ENCODE data around the gene ADAM19.

The ADAM19 gene

DNA sequence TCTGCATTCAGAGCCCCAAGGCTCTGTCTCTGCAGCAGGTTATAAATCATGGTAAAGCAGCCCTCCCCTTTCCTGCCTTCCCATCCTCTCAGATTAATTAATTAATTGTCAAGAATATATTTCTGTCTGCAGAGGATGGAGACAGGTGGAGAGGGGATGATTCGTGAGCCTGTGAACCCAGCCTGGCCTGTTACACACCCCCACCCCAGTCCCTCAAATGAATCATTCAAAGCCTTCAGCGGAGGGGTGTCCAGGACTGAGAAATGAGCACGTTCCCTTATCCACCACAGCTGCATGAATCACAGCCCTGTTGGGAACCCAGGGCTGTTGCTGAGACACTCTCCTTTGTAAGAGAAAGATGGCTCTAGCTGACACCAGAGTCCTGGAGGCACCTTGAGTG, 59.6 kb downstream of the ADAM19 start:
- peak; percentile 94 for DNase-seq (ENCODE audit: low read depth)

DNA sequence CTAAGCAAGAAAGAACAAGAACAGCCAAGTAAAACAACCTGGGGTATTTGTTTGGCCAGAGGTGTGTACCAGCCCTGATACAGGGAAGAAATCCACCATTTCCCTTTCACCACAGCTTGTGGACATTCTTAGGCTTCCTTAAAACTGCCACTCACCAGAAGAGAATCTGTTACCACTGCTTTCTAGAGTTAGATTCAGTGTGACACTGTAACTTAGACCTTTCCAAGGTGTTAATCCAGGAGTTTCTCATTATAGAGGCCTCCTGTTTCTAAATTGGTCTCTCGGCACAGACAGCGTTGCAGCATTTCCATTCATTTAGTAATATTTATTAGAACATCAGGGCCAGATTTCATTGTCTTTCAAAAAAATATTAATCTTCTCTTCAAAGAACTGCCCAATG, 60.6 kb downstream of the ADAM19 start:
- DNase-seq (ENCODE audit: low read depth): no peak

DNA sequence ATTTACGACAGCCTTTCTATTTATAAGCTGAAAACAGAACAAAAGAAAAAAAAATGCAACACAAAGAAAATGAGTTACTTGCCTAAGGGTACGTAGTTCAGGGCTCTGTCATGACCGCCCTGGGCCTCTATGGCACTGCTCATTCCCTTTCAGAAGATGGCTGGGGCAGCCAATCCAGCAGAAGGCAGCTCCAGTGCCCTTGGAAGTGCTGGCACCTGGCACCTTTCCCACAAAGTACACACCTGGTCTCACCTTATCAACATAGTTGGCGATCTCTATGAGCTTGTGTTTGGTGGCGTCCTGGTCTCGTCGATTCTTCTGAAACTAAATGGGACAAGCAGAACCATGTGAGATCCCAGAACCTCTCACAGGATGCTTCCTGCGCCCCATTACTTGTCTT, 62.4 kb downstream of the ADAM19 start:
- no peak for DNase-seq (ENCODE audit: low read depth)

DNA sequence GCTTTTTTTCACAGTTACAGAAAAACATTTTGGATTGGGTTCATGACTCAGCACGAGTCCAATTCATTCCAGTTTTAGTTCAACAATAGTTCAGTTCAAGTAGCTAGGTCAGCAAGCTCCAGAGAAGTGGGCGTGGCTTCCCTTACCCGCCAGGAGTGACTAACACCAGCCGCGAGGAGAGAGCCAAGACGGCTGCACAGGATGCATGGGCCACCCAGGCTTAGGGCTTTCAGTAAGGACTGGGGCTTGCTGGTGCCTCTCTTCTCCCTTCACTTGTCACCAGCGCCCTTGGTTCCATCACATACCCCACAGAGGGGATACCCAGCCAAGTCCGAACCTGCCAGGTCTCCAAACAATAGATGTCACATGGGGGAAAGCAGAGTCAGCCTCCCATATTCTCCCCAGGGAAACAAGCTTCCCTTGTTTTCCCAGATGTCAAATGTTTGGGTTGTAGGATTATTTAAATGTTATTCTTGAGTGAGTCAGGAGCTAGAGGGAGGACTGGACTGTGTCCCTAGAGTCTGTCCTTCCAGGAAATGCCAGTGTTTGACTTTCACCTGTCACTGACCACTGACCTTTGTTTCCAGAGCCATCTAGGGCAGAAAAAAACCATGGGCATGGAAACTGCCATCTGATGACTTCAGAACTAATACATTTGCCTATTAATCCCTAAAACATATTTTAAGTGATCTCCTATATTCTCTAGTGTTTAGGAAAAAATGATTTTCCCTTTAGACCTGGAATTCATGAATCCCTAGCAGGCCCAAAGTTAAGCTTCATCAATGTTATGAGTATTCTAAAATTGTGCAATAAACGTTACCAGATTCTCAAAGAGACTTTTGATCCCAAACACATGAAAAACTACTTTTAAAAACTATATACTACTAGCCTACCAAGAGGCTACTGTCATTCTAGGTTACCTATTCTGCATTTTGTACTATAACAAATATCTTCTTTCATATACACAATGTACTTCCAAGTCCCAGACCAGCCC, 63.6 kb downstream of the ADAM19 start:
- DNase-seq (ENCODE audit: low read depth): peak; percentile 99

DNA sequence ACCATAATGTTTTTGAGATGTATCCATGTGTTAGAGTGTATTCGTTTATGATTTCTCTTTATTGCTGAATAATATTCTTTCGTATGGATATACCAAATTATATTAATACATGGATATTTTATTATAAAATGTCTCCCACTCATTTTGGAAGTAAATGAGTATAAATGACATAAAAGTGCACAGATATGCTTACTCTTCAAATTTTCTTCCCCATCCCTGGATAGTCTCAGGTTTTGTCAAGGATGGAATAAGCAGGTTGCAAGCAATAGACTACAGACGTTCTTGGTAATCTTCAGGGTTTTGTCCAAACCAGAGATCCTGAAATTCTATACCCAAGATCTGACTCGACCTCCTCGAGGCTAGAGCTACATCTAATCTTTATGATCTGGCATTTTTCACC, 64.9 kb downstream of the ADAM19 start:
- no peak for DNase-seq (ENCODE audit: low read depth)

GRCh38 chr5:157509587-157509986, 66.0 kb downstream of the ADAM19 start:
- DNase-seq (ENCODE audit: low read depth): no peak

GRCh38 chr5:157509093-157509492, 66.5 kb downstream of the ADAM19 start:
- no peak for DNase-seq (ENCODE audit: low read depth)

- DNase-seq (ENCODE audit: low read depth): peak; percentile 9
Observed at GRCh38 chr5:157506981-157507780, 68.4 kb downstream of the ADAM19 start.

DNA sequence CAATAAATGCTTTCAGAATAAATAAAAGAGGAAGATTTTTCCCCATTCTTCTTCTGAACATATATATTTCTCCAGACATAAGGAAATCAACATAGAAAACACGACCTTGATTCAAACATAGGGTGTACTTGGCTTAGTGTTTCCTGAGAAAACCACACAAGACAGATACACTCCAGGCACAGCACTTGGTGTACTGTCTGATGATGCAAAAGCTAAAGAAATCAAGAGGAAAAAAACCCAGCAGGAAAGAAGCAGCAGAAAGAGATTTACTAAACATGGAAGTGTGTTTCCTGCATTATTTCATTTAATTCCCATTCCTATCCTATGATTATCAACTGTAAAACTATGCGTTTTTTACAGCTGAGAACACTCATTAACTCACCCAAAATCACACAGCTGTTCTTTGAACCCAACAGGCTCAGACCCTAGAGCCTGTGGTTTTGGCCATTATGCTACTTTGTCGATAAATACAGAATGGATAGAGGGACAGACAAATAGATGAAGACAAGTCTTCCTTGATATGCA, 69.4 kb downstream of the ADAM19 start:
- peak; percentile 59 for DNase-seq (ENCODE audit: low read depth)

- DNase-seq (ENCODE audit: low read depth): no peak
Observed at GRCh38 chr5:157505496-157505895, 70.1 kb downstream of the ADAM19 start.

GRCh38 chr5:157504053-157504452, 71.5 kb downstream of the ADAM19 start:
- no peak for DNase-seq (ENCODE audit: low read depth)

GRCh38 chr5:157502143-157502647, 73.4 kb downstream of the ADAM19 start:
- no peak for DNase-seq (ENCODE audit: low read depth)

DNA sequence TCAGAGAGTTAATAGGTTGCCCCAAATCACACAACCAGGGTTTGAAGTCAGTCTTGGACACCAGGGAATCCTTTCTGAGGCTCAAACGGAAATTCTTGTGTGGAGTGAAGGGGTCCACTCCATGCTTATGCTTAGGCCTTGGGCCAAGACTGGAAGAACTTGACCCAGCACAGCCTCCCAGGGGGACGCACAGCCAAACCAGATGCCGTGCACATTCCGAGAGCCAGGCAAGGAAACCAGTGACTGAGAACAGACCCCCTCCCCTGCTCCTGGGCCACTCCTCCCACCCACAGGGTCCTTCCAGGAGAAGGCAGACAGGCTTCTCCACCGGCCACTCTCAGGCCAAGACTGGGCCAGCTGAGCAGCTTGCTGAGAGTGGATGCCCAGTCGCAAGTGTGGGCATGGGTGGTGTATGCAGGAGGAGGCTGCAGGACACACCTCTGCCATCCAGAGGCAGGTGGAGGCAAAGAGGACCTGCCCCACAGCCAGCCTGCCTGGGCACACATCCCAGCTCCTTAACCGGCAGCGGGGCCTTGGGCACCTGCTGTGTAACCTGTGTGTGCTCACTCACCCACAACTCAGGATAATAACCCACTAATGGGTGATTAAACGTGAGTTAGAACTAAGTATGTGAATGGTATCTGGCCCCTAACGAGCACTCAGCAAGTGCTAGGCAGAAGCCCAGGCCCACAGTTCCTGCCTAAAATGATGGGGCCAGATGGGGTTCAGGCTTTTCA, 77.5 kb downstream of the ADAM19 start:
- DNase-seq (ENCODE audit: low read depth): no peak

- DNase-seq (ENCODE audit: low read depth): no peak
Observed at GRCh38 chr5:157496864-157497263, 78.7 kb downstream of the ADAM19 start.

- DNase-seq (ENCODE audit: low read depth): no peak
Observed at GRCh38 chr5:157494178-157494832, 81.3 kb downstream of the ADAM19 start.

DNA sequence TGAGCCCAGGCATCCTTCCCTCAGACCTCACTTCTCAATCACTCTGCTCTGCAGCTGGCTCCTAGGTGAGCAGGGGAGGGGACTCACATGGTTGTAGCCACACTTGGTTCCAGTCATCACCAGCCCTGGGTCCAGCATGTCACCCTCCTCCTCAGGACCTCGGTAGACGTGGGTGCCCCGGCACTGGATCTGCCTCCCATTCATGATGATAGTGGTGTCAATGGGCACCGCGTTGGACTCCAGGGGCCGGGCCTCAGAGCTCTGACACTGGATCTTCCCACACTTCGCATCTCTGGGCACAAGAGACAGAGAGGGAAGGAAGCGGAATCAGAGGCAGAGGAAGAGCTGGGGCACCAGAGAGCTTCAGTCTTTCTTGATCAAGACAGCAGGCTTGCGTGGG, 82.7 kb downstream of the ADAM19 start:
- DNase-seq (ENCODE audit: low read depth): no peak

DNA sequence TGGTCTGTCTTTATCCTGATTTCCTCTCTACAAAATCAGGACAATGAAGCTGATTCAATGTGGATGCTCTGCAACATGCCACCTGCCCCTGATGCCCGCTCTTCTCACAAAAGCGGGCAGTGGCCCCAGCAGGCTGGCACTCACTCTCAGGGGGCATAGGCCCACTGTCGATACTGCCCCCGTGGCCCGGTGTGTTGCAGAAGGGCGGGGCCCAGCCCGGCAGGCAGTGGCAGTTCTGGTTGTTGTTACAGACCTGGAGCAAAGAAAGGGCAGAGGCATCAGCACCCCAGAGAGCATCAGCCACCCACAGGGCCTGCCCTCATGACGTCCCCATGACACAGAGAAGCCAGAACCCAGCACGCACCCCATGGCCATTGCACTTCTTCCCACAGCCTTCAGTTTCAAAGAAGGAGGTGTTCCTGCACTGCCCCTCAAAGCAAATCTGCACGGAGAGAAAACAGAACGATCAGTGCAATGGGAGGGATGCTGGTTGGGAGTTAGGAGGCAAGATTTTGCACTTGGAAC, 84.0 kb downstream of the ADAM19 start:
- DNase-seq (ENCODE audit: low read depth): no peak

- DNase-seq (ENCODE audit: low read depth): no peak
Observed at GRCh38 chr5:157487358-157487757, 88.2 kb downstream of the ADAM19 start.

GRCh38 chr5:157486861-157487260, 88.7 kb downstream of the ADAM19 start:
- no peak for DNase-seq (ENCODE audit: low read depth)

DNA sequence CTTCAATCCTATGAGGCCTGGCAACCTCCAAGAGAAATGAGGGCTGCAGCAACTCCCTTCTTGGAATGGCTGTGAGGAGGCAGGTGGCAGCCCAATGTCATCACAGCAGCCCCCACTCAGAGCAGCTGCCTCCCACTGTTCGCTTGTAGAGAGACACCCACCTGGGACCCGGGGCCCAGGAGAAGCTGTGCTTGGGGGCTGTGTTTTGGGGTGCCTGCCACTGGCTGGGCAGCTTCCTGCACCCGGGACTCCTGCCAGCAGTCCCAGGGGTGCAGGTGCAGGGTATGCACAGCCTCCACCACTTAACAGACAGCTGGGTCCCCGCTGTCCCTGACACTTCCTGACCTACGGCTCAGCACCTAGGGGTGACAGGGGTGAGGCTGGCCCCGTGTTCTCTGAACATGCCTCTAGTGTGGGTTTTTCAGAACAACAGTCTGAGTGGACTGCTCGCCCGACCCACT, 89.3 kb downstream of the ADAM19 start:
- DNase-seq (ENCODE audit: low read depth): no peak

GRCh38 chr5:157485811-157486210, 89.8 kb downstream of the ADAM19 start:
- DNase-seq (ENCODE audit: low read depth): no peak
